ENCODE measurements around the gene MT1B. TPM values are rescaled to one million over a fixed set of nuclear protein-coding genes. Genes with fewer than 3 reads are reported as not detected.

The MT1B gene
- polyA plus RNA-seq, 1 of the 3 experiments (the other 2 are of a cell fraction) = not detected

DNA sequence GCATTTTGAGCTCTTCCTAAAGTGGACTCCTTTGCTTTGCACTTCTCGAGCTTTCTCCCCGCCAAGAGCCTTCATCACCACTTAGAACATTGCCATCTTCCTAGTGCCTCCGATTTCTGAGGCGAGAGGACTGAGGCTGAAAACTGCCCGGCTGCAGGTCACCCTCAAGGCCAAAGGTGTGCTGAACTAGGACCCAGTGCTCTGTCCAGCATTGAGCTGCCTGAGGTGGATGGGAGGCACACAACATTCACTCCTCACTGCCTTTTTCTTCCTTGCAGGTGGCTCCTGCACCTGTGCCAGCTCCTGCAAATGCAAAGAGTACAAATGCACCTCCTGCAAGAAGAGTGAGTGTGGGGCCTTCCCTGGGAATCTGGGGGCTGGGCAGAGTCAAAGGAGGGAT lies 7.9 kb upstream of the MT1B start:
- H2AFZ ChIP-seq (ENCODE audit: low read depth) = no peak overlapping the region
- H4K20me1 ChIP-seq (ENCODE audit: insufficient read depth) = no peaks in the 10 kb centered on the region
- H3K4me3 ChIP-seq (ENCODE audit: low read depth in 2 of 2, low read length in 1 of 2) = no peak overlapping the region
- no peak overlapping the region for H3K4me2 ChIP-seq
- H3K27ac ChIP-seq (ENCODE audit: low read depth in 2 of 2, low read length in 1 of 2) = no peak overlapping the region
- no peaks in the 10 kb centered on the region for H3K36me3 ChIP-seq (replicated peaks in 1 of 2; ENCODE audit: control insufficient read depth in 1 of 2, insufficient read depth in 2 of 2, low read length in 1 of 2)
- 74% methylated on average over 5 of the region's 5 CpGs for WGBS (ENCODE audit: low lambda C conversion rate)
- no peaks in the 10 kb centered on the region for H3K79me2 ChIP-seq (ENCODE audit: insufficient read depth)
- no peaks in the 10 kb centered on the region for H3F3A ChIP-seq (replicated peaks; ENCODE audit: insufficient read depth)
- H3K9me3 ChIP-seq = no peaks in the 10 kb centered on the region
- H3K9me2 ChIP-seq = no peaks in the 10 kb centered on the region
- ChIA-PET POLR2A (no interaction called here), CTCF (interaction anchor here (0.9 to 1.3 kb wide), 3 partner anchors 10 to 41 kb away, joined by 3 to 4 read pairs (median 3); no protein-coding TSS in a partner anchor)
- H3K4me1 ChIP-seq (ENCODE audit: control insufficient read depth in 1 of 2, insufficient read depth in 2 of 2, low read depth in 1 of 2, low read length in 1 of 2) = no peaks in the 10 kb centered on the region; a peak in 1 of 4 replicates
- 0 out of 2 replicates have a peak, but pooled peaks cover 19% of the 10 kb centered on the region for H3K27me3 ChIP-seq (ENCODE audit: insufficient read depth)
- no peak overlapping the region for H3K9ac ChIP-seq
- TF ChIP-seq, protein P1, sequence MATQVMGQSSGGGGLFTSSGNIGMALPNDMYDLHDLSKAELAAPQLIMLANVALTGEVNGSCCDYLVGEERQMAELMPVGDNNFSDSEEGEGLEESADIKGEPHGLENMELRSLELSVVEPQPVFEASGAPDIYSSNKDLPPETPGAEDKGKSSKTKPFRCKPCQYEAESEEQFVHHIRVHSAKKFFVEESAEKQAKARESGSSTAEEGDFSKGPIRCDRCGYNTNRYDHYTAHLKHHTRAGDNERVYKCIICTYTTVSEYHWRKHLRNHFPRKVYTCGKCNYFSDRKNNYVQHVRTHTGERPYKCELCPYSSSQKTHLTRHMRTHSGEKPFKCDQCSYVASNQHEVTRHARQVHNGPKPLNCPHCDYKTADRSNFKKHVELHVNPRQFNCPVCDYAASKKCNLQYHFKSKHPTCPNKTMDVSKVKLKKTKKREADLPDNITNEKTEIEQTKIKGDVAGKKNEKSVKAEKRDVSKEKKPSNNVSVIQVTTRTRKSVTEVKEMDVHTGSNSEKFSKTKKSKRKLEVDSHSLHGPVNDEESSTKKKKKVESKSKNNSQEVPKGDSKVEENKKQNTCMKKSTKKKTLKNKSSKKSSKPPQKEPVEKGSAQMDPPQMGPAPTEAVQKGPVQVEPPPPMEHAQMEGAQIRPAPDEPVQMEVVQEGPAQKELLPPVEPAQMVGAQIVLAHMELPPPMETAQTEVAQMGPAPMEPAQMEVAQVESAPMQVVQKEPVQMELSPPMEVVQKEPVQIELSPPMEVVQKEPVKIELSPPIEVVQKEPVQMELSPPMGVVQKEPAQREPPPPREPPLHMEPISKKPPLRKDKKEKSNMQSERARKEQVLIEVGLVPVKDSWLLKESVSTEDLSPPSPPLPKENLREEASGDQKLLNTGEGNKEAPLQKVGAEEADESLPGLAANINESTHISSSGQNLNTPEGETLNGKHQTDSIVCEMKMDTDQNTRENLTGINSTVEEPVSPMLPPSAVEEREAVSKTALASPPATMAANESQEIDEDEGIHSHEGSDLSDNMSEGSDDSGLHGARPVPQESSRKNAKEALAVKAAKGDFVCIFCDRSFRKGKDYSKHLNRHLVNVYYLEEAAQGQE (IDR thresholded peaks at IDR 0.05; ENCODE audit: low read depth, low read length) = peak; percentile 79; the same call in 1 of the 2 replicates
- no peak for TF ChIP-seq NRF1 (IDR thresholded peaks at IDR 0.05; ENCODE audit: low read depth, low read length)
- DNase-seq = no peak

DNA sequence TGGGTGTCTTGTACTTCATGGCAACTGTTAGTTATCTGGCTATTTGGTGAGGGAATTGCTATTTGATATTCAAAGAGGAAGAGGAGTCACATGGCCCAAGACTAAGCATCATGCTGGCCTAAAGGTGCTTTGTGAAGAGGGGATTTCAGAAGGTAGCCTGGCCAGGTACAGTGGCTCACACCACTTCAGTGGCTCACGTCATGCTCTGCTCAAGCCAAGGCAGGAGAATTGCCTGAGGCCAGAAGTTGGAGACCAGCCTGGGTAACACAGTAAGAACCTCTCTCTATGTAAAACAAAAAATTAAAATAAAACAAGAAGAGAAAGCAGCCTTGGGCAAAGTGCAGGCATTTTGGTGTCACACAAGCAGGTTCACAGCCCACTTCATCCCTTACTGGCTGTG lies 6.4 kb upstream of the MT1B start:
- H3K9me3 ChIP-seq = no peaks in the 10 kb centered on the region
- no peaks in the 10 kb centered on the region for H3F3A ChIP-seq (replicated peaks; ENCODE audit: insufficient read depth)
- H3K9ac ChIP-seq = no peak overlapping the region
- peaks cover 0 to 7% of the 10 kb centered on the region in 2 experiments; a peak in 2 of 4 replicates for H3K4me1 ChIP-seq (ENCODE audit: control insufficient read depth in 1 of 2, insufficient read depth in 2 of 2, low read depth in 1 of 2, low read length in 1 of 2)
- TF ChIP-seq CHD2 (IDR thresholded peaks at IDR 0.05; ENCODE audit: low read length, partially characterized antibody) (no peak), GATA2 (CRISPR knock-in tag; IDR thresholded peaks at IDR 0.05) (no peak), ELF1 (IDR thresholded peaks at IDR 0.05) (no peak), MXI1 (IDR thresholded peaks at IDR 0.05; ENCODE audit: low read depth, low read length) (no peak), FOXM1 (IDR thresholded peaks at IDR 0.05; ENCODE audit: low read depth) (no peak), MEF2A (IDR thresholded peaks at IDR 0.05; ENCODE audit: borderline replicate concordance, low read depth) (no peak), RCOR1 (IDR thresholded peaks at IDR 0.05; ENCODE audit: low read length) (no peak), SMC3 (IDR thresholded peaks at IDR 0.05; ENCODE audit: low read depth, low read length) (no peak), FOSL2 (IDR thresholded peaks at IDR 0.05; ENCODE audit: borderline replicate concordance, low read depth) (no peak), TCF12 (IDR thresholded peaks at IDR 0.05) (no peak), FOXJ3 (CRISPR knock-in tag; IDR thresholded peaks at IDR 0.05) (no peak)
- TF ChIP-seq, protein P2, sequence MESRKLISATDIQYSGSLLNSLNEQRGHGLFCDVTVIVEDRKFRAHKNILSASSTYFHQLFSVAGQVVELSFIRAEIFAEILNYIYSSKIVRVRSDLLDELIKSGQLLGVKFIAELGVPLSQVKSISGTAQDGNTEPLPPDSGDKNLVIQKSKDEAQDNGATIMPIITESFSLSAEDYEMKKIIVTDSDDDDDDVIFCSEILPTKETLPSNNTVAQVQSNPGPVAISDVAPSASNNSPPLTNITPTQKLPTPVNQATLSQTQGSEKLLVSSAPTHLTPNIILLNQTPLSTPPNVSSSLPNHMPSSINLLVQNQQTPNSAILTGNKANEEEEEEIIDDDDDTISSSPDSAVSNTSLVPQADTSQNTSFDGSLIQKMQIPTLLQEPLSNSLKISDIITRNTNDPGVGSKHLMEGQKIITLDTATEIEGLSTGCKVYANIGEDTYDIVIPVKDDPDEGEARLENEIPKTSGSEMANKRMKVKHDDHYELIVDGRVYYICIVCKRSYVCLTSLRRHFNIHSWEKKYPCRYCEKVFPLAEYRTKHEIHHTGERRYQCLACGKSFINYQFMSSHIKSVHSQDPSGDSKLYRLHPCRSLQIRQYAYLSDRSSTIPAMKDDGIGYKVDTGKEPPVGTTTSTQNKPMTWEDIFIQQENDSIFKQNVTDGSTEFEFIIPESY (IDR thresholded peaks at IDR 0.05; ENCODE audit: borderline replicate concordance, low read depth) = no peak
- TF ChIP-seq, protein P3, sequence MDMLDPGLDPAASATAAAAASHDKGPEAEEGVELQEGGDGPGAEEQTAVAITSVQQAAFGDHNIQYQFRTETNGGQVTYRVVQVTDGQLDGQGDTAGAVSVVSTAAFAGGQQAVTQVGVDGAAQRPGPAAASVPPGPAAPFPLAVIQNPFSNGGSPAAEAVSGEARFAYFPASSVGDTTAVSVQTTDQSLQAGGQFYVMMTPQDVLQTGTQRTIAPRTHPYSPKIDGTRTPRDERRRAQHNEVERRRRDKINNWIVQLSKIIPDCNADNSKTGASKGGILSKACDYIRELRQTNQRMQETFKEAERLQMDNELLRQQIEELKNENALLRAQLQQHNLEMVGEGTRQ (IDR thresholded peaks at IDR 0.05; ENCODE audit: borderline replicate concordance, low read depth, low read length) = no peak
- TF ChIP-seq, protein P4, sequence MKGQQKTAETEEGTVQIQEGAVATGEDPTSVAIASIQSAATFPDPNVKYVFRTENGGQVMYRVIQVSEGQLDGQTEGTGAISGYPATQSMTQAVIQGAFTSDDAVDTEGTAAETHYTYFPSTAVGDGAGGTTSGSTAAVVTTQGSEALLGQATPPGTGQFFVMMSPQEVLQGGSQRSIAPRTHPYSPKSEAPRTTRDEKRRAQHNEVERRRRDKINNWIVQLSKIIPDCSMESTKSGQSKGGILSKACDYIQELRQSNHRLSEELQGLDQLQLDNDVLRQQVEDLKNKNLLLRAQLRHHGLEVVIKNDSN (IDR thresholded peaks at IDR 0.05; ENCODE audit: borderline replicate concordance, low read depth) = no peak
- TF ChIP-seq, protein P5, sequence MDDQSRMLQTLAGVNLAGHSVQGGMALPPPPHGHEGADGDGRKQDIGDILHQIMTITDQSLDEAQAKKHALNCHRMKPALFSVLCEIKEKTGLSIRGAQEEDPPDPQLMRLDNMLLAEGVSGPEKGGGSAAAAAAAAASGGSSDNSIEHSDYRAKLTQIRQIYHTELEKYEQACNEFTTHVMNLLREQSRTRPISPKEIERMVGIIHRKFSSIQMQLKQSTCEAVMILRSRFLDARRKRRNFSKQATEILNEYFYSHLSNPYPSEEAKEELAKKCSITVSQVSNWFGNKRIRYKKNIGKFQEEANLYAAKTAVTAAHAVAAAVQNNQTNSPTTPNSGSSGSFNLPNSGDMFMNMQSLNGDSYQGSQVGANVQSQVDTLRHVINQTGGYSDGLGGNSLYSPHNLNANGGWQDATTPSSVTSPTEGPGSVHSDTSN (IDR thresholded peaks at IDR 0.05) = no peak
- ChIA-PET POLR2A (no interaction called here), CTCF (interaction anchor here (1.0 kb wide), 1 partner anchor 12 kb away, joined by 3 read pairs; no protein-coding TSS in a partner anchor)
- 70% methylated on average over 1 of the region's 1 CpG for WGBS (ENCODE audit: low lambda C conversion rate)
- no peak overlapping the region for H3K4me2 ChIP-seq
- H3K27ac ChIP-seq (ENCODE audit: low read depth in 2 of 2, low read length in 1 of 2) = no peak overlapping the region
- H3K79me2 ChIP-seq (ENCODE audit: insufficient read depth) = no peaks in the 10 kb centered on the region
- H2AFZ ChIP-seq (ENCODE audit: low read depth) = no peak overlapping the region
- H3K36me3 ChIP-seq (replicated peaks in 1 of 2; ENCODE audit: control insufficient read depth in 1 of 2, insufficient read depth in 2 of 2, low read length in 1 of 2) = no peaks in the 10 kb centered on the region
- no peak overlapping the region for H3K4me3 ChIP-seq (ENCODE audit: low read depth in 2 of 2, low read length in 1 of 2)
- no peaks in the 10 kb centered on the region for H3K9me2 ChIP-seq
- H3K27me3 ChIP-seq (ENCODE audit: insufficient read depth) = 0 out of 2 replicates have a peak, but pooled peaks cover 19% of the 10 kb centered on the region
- DNase-seq = no peak
- no peaks in the 10 kb centered on the region for H4K20me1 ChIP-seq (ENCODE audit: insufficient read depth)
